Measurements from ENCODE around the gene MAP3K6.
A peak's percentile ranks its signal among the peaks of the same experiment; 100 is the strongest.

MAP3K6 gene

DNA sequence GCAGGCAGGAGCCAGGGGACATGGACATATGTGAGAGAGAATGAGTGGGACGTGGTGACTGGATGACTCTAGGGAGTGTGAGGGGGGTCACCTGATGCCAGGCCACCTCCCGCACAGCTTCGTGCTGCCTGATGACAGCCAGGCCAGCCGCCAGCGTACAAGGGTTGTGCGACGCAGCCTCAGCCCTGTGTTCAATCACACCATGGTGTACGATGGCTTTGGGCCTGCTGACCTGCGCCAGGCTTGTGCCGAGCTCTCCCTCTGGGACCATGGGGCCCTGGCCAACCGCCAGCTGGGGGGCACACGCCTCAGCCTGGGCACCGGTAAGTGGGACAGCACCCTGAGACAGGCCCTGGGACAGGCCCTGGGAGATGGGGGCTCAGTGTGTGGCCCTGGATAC, 13.6 kb downstream of the MAP3K6 start:
- Histone ChIP-seq H3K79me1 (ENCODE audit: low read depth, low read length) (peaks cover 1% of the 10 kb centered on the region), H2BK5ac (ENCODE audit: low read length) (no peak overlapping the region), H3K36me3 (replicated peaks in 1 of 2; ENCODE audit: control insufficient read depth in 2 of 2, insufficient read depth in 2 of 2, low read length in 2 of 2) (peaks cover 3 to 35% of the 10 kb centered on the region in 2 donors), H2BK120ac (ENCODE audit: low read depth, low read length) (no peak overlapping the region), H3K4ac (ENCODE audit: low read length) (no peak overlapping the region), H3K4me3 (ENCODE audit: low read length in 2 of 2) (no peak overlapping the region), H4K8ac (ENCODE audit: low read depth, low read length) (no peak overlapping the region), H3K9ac (ENCODE audit: low read depth, low read length, poor library complexity) (peak overlapping the region; percentile 50), H3K27me3 (ENCODE audit: control insufficient read depth in 3 of 3, insufficient read depth in 3 of 3, low read depth in 1 of 3, low read length in 3 of 3) (peaks cover 0 to 19% (median 5%) of the 10 kb centered on the region in 3 experiments), H3K23ac (ENCODE audit: low read depth, low read length, poor library complexity) (no peak overlapping the region), H3K18ac (ENCODE audit: low read length) (peak overlapping the region; percentile 65), H2BK15ac (ENCODE audit: low read length) (no peak overlapping the region), H2BK12ac (ENCODE audit: low read length) (no peak overlapping the region), H2AK5ac (ENCODE audit: low read depth, low read length) (no peak overlapping the region), H3K27ac (replicated peaks; ENCODE audit: low read length) (no peak overlapping the region), H2AFZ (ENCODE audit: low read length) (no peak overlapping the region), H3K4me1 (ENCODE audit: control insufficient read depth in 2 of 2, insufficient read depth in 1 of 2, low read depth in 1 of 2, low read length in 2 of 2) (peaks cover 15 to 22% of the 10 kb centered on the region in 2 donors), H3K9me3 (replicated peaks in 1 of 2; ENCODE audit: control insufficient read depth in 2 of 2, insufficient read depth in 1 of 2, low read depth in 1 of 2, low read length in 2 of 2) (peaks cover 0 to 4% of the 10 kb centered on the region in 2 donors), H3K14ac (ENCODE audit: low read length) (no peak overlapping the region), H4K91ac (ENCODE audit: low read depth, low read length, poor library complexity) (no peak overlapping the region), H3K4me2 (ENCODE audit: insufficient read depth, low read length, poor library complexity, severe bottlenecking) (no peak overlapping the region)
- WGBS, 2 donors (ENCODE audit: extremely low coverage in 2 of 2, insufficient read length in 2 of 2, insufficient replicate concordance in 1 of 2): no CpG with 5 or more reads among the region's 13 CpGs
- DNase-seq (ENCODE audit: low spot score): no peak

DNA sequence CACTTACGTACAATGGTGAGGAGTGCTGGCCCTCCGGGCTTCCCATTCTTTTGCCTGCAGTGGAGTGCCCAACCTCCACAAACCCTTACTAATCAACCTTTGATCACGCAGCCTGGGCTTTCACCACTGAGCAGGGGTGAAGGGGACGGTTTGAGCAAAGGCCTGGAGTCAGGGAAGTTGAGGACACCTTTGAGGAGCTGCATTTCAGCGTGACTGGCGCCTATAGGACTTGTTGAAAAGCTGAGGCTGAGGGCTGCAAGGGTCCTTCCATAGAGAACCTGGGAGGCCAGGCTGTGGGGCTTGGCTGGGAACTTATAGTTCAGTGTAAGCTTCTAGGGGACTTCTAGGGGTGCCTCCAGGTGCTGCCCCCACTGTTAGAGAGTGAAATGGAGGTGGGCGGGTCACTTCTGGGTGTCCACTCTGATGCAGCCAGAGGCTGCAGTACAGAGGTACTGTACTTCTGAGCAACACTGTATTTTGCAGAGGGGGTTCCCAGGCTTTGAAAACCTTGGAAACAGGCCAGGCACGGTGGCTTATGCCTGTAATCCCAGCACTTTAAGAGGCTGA, 15.1 kb downstream of the MAP3K6 start:
- no peak overlapping the region for H2AK5ac ChIP-seq (ENCODE audit: low read depth, low read length)
- peaks cover 1% of the 10 kb centered on the region for H3K79me1 ChIP-seq (ENCODE audit: low read depth, low read length)
- H3K36me3 ChIP-seq (replicated peaks in 1 of 2; ENCODE audit: control insufficient read depth in 2 of 2, insufficient read depth in 2 of 2, low read length in 2 of 2): peaks cover 4 to 21% of the 10 kb centered on the region in 2 donors
- H3K18ac ChIP-seq (ENCODE audit: low read length): peak overlapping the region; percentile 92
- H2BK15ac ChIP-seq (ENCODE audit: low read length): no peak overlapping the region
- H3K9ac ChIP-seq (ENCODE audit: low read depth, low read length, poor library complexity): peak overlapping the region; percentile 24
- no peak overlapping the region for H2BK120ac ChIP-seq (ENCODE audit: low read depth, low read length)
- H2BK12ac ChIP-seq (ENCODE audit: low read length): no peak overlapping the region
- peak overlapping the region; percentile 82 for H2AFZ ChIP-seq (ENCODE audit: low read length)
- peaks cover 0 to 4% of the 10 kb centered on the region in 2 donors for H3K9me3 ChIP-seq (replicated peaks in 1 of 2; ENCODE audit: control insufficient read depth in 2 of 2, insufficient read depth in 1 of 2, low read depth in 1 of 2, low read length in 2 of 2)
- no peak for DNase-seq (ENCODE audit: low spot score)
- no peak overlapping the region for H4K8ac ChIP-seq (ENCODE audit: low read depth, low read length)
- peak overlapping the region; percentile 62 for H3K23ac ChIP-seq (ENCODE audit: low read depth, low read length, poor library complexity)
- no peak overlapping the region for H3K4ac ChIP-seq (ENCODE audit: low read length)
- peaks cover 12 to 19% of the 10 kb centered on the region in 2 donors for H3K4me1 ChIP-seq (ENCODE audit: control insufficient read depth in 2 of 2, insufficient read depth in 1 of 2, low read depth in 1 of 2, low read length in 2 of 2)
- WGBS, 2 donors (ENCODE audit: extremely low coverage in 2 of 2, insufficient read length in 2 of 2, insufficient replicate concordance in 1 of 2): no CpG with 5 or more reads among the region's 8 CpGs
- no peak overlapping the region for H4K91ac ChIP-seq (ENCODE audit: low read depth, low read length, poor library complexity)
- peak overlapping the region; percentile 7 to 48 for H3K4me3 ChIP-seq (ENCODE audit: low read length in 2 of 2)
- H3K27ac ChIP-seq (replicated peaks; ENCODE audit: low read length): peak overlapping the region; percentile 51
- H3K4me2 ChIP-seq (ENCODE audit: insufficient read depth, low read length, poor library complexity, severe bottlenecking): peak overlapping the region; percentile 75
- peaks cover 0 to 14% (median 5%) of the 10 kb centered on the region in 3 experiments for H3K27me3 ChIP-seq (ENCODE audit: control insufficient read depth in 3 of 3, insufficient read depth in 3 of 3, low read depth in 1 of 3, low read length in 3 of 3)
- no peak overlapping the region for H2BK5ac ChIP-seq (ENCODE audit: low read length)
- H3K14ac ChIP-seq (ENCODE audit: low read length): no peak overlapping the region

DNA sequence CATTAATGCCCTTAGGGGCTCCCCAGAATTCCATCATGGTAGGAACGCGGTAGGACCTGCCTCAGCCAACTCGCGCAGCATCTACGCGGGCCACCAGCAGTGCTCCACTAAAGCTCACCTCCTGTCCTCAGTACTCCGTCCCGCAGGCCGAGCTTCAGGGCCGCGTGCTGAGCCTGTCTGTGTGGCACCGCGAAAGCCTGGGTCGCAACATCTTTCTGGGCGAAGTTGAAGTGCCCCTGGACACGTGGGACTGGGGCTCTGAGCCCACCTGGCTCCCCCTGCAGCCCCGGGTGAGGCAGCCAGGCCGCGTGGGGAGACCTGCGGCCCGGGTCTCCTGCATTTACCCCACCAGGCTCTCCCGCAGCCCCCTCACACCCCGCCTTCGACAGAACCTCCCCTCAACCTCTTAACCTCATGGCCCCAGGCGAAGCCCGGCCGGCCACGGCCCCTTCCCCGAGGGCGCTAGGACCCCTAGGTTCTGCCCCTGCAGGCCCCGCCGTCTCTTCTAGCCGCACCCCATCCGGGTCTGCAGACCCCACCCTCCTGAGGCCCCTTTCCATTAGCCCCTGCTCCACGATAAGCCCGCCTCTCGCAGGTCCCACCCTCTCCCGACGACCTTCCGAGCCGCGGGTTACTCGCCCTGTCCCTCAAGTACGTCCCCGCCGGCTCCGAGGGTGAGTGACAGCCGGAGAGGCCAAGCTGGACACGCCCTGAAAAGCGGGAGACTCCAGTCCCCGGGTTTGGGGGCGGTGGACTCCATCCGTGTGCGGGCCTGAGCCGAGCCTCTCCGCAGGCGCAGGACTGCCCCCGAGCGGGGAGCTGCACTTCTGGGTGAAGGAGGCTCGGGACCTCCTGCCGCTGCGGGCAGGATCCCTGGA, 15.9 kb downstream of the MAP3K6 start:
- Histone ChIP-seq H3K23ac (ENCODE audit: low read depth, low read length, poor library complexity) (peak overlapping the region; percentile 62), H3K4me2 (ENCODE audit: insufficient read depth, low read length, poor library complexity, severe bottlenecking) (peak overlapping the region; percentile 75), H2BK5ac (ENCODE audit: low read length) (peak overlapping the region; percentile 42), H3K18ac (ENCODE audit: low read length) (peak overlapping the region; percentile 92), H2BK15ac (ENCODE audit: low read length) (peak overlapping the region; percentile 42), H3K79me1 (ENCODE audit: low read depth, low read length) (peaks cover 1% of the 10 kb centered on the region), H3K4ac (ENCODE audit: low read length) (no peak overlapping the region), H2BK120ac (ENCODE audit: low read depth, low read length) (peak overlapping the region; percentile 88), H3K4me1 (ENCODE audit: control insufficient read depth in 2 of 2, insufficient read depth in 1 of 2, low read depth in 1 of 2, low read length in 2 of 2) (peaks cover 12 to 19% of the 10 kb centered on the region in 2 donors), H3K14ac (ENCODE audit: low read length) (peak overlapping the region; percentile 25), H3K9ac (ENCODE audit: low read depth, low read length, poor library complexity) (peak overlapping the region; percentile 50), H3K4me3 (ENCODE audit: low read length in 2 of 2) (peak overlapping the region; percentile 33 to 74), H2AFZ (ENCODE audit: low read length) (peak overlapping the region; percentile 82), H3K9me3 (replicated peaks in 1 of 2; ENCODE audit: control insufficient read depth in 2 of 2, insufficient read depth in 1 of 2, low read depth in 1 of 2, low read length in 2 of 2) (peaks cover 0 to 4% of the 10 kb centered on the region in 2 donors), H2AK5ac (ENCODE audit: low read depth, low read length) (peak overlapping the region; percentile 93), H3K27ac (replicated peaks; ENCODE audit: low read length) (peak overlapping the region; percentile 51), H3K27me3 (ENCODE audit: control insufficient read depth in 3 of 3, insufficient read depth in 3 of 3, low read depth in 1 of 3, low read length in 3 of 3) (peaks cover 0 to 14% (median 5%) of the 10 kb centered on the region in 3 experiments), H3K36me3 (replicated peaks in 1 of 2; ENCODE audit: control insufficient read depth in 2 of 2, insufficient read depth in 2 of 2, low read length in 2 of 2) (peaks cover 2 to 15% of the 10 kb centered on the region in 2 donors), H4K91ac (ENCODE audit: low read depth, low read length, poor library complexity) (peak overlapping the region; percentile 41), H2BK12ac (ENCODE audit: low read length) (no peak overlapping the region), H4K8ac (ENCODE audit: low read depth, low read length) (peak overlapping the region; percentile 74)
- WGBS, 2 donors (ENCODE audit: extremely low coverage in 2 of 2, insufficient read length in 2 of 2, insufficient replicate concordance in 1 of 2): no CpG with 5 or more reads among the region's 62 CpGs
- DNase-seq (ENCODE audit: low spot score): peak; percentile 92

Measured in neuronal stem cell (in vitro differentiated cells).